DMS153 treated with DMSO at 0.1 percent for 48 hours (cell line): ENCODE results near the gene A3GALT2.

Experiments
- DNase-seq: peaks from one replicate; lab custom pipeline; 2025; ENCODE audit not compliant: unreplicated experiment; lab: John Stamatoyannopoulos, UW

A3GALT2 gene

GRCh38 chr1:33350611-33351280, 29.8 kb upstream of the A3GALT2 start:
- no peak for DNase-seq

- DNase-seq: peak; percentile 85
Observed at GRCh38 chr1:33349778-33350610, 29.1 kb upstream of the A3GALT2 start.

GRCh38 chr1:33349081-33349759, 28.3 kb upstream of the A3GALT2 start:
- DNase-seq: no peak

- DNase-seq: no peak
Observed at GRCh38 chr1:33348676-33349080, 27.8 kb upstream of the A3GALT2 start.

GRCh38 chr1:33348194-33348593, 27.3 kb upstream of the A3GALT2 start:
- no peak for DNase-seq

- DNase-seq: no peak
Observed at GRCh38 chr1:33347650-33347992, 26.7 kb upstream of the A3GALT2 start.

- no peak for DNase-seq
Observed at GRCh38 chr1:33346927-33347649, 26.2 kb upstream of the A3GALT2 start.

- DNase-seq: no peak
Observed at GRCh38 chr1:33346533-33346926, 25.6 kb upstream of the A3GALT2 start.

GRCh38 chr1:33344896-33345560, 24.1 kb upstream of the A3GALT2 start:
- DNase-seq: no peak

- no peak for DNase-seq
Observed at GRCh38 chr1:33343539-33343938, 22.6 kb upstream of the A3GALT2 start.

- DNase-seq: peak; percentile 98
Observed at GRCh38 chr1:33342041-33342723, 21.3 kb upstream of the A3GALT2 start.

GRCh38 chr1:33341190-33341589, 20.3 kb upstream of the A3GALT2 start:
- DNase-seq: no peak

- no peak for DNase-seq
Observed at GRCh38 chr1:33339413-33339812, 18.5 kb upstream of the A3GALT2 start.

GRCh38 chr1:33338440-33339211, 17.7 kb upstream of the A3GALT2 start:
- no peak for DNase-seq

GRCh38 chr1:33338048-33338439, 17.1 kb upstream of the A3GALT2 start:
- DNase-seq: no peak

- DNase-seq: no peak
Observed at GRCh38 chr1:33337441-33337840, 16.5 kb upstream of the A3GALT2 start.

- DNase-seq: no peak
Observed at GRCh38 chr1:33336580-33336979, 15.7 kb upstream of the A3GALT2 start.

GRCh38 chr1:33335020-33335419, 14.1 kb upstream of the A3GALT2 start:
- no peak for DNase-seq

GRCh38 chr1:33334081-33334552, 13.2 kb upstream of the A3GALT2 start:
- DNase-seq: no peak
